ENCODE data around the gene MT1B. TPM values are rescaled to one million over a fixed set of nuclear protein-coding genes. Genes with fewer than 3 reads are reported as not detected.
A peak's percentile ranks its signal among the peaks of the same experiment; 100 is the strongest.
"Not testable (repeated sequence)": the region's sequence is repeated elsewhere in the genome, so short reads cannot be mapped to it uniquely, and the experiment has no call there.

Gene MT1B
- total RNA-seq, 2 donors from 2014 or later: not detected

DNA sequence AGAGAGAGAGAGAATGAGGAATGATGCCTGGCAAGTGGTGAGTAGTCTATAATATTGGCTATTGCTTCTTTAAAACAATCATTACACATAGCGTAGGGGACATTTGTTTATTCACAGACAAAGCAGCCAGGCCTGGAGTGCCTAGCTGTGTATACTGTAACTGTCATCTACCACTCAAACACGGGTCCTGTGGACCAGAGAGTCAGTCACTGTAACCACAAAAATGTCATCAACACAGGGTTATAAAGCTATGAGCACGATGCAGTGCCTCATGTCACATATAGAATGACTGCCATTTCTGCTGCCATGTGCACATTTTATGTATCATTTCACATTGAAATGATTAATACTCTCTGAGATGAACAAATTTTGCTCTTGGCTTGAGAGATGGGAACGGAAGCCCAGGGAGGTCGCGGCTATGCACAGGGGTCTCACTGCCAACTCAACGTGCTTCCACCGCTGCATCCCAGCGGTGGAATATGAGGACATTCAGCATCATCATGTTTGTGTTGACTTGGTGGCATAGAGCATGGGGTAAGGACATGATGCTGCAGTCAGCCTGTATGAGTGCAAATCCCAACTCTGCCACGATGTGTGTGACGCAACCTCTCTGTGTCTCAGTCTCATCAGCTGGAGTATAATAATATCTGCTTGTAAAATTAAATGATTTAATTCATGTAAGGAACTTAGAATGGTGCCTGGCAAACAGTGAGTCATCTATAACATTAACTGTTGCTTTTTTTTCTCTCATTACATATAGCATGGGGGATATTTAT is 21.3 kb downstream of the MT1B start:
- intact Hi-C loops (cut with DNase I): no loop called here
- no peaks in the 10 kb centered on the region for H3K4me1 ChIP-seq
- no peak overlapping the region for H3K27ac ChIP-seq
- H3K9me3 ChIP-seq: no peaks in the 10 kb centered on the region
- no peak for DNase-seq
- H3K9ac ChIP-seq (ENCODE audit: low read depth in 2 of 2, low read length in 2 of 2): no peak overlapping the region
- H3K4me3 ChIP-seq: no peak overlapping the region
- peaks cover 27% of the 10 kb centered on the region for H3K27me3 ChIP-seq
- no peak for TF ChIP-seq CTCF (IDR thresholded peaks at IDR 0.05)
- H3K36me3 ChIP-seq: no peaks in the 10 kb centered on the region

DNA sequence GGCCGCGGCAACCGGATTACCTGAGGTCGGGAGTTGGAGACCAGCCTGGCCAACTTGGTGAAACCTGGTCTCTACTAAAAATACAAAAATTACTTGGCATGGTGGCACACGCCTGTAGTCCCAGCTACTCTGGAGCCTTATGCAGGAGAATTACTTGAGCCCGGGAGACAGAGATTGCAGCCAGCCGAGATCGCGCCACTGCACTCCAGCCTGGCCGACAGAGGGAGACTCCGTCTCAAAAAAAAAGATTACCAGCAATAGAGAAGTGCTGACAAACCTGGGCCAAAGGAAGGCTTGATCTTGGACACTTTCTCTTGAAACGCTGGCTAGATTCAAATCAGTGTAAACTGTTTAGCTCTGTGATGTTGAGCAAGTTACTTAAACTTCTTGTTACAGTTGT is 22.2 kb downstream of the MT1B start:
- intact Hi-C loops (cut with DNase I): no loop called here
- no peak overlapping the region for H3K4me3 ChIP-seq
- no peaks in the 10 kb centered on the region for H3K4me1 ChIP-seq
- H3K27me3 ChIP-seq: peaks cover 17% of the 10 kb centered on the region
- no peak overlapping the region for H3K27ac ChIP-seq
- no peak overlapping the region for H3K9ac ChIP-seq (ENCODE audit: low read depth in 2 of 2, low read length in 2 of 2)
- H3K36me3 ChIP-seq: no peaks in the 10 kb centered on the region
- H3K9me3 ChIP-seq: no peaks in the 10 kb centered on the region
- no peak for DNase-seq
- TF ChIP-seq CTCF (IDR thresholded peaks at IDR 0.05): peak; percentile 29

GRCh38 chr16:56674570-56674969 is 22.9 kb downstream of the MT1B start:
- H3K4me3 ChIP-seq; H3K4me1 ChIP-seq; intact Hi-C loops (cut with DNase I); H3K9ac ChIP-seq (ENCODE audit: low read depth in 2 of 2, low read length in 2 of 2); H3K9me3 ChIP-seq; DNase-seq; H3K36me3 ChIP-seq; H3K27ac ChIP-seq: not testable (repeated sequence)
- peaks cover 12% of the 10 kb centered on the region for H3K27me3 ChIP-seq

- Histone ChIP-seq H3K9ac (ENCODE audit: low read depth in 2 of 2, low read length in 2 of 2) (peak overlapping the region; percentile 30 to 46), H3K4me1 (no peaks in the 10 kb centered on the region), H3K9me3 (no peaks in the 10 kb centered on the region), H3K27ac (no peak overlapping the region), H3K4me3 (peak overlapping the region; percentile 29), H3K27me3 (peaks cover 6% of the 10 kb centered on the region), H3K36me3 (no peaks in the 10 kb centered on the region)
- intact Hi-C loops (cut with DNase I): no loop called here
- TF ChIP-seq CTCF (IDR thresholded peaks at IDR 0.05): no peak
- DNase-seq: no peak
Measured at GRCh38 chr16:56675685-56676210, 24.1 kb downstream of the MT1B start.

GRCh38 chr16:56677474-56677873 is 25.8 kb downstream of the MT1B start:
- H3K27me3 ChIP-seq: peaks cover 6% of the 10 kb centered on the region
- H3K9me3 ChIP-seq: no peaks in the 10 kb centered on the region
- H3K36me3 ChIP-seq: no peaks in the 10 kb centered on the region
- H3K9ac ChIP-seq (ENCODE audit: low read depth in 2 of 2, low read length in 2 of 2): no peak overlapping the region
- intact Hi-C loops (cut with DNase I): no loop called here
- DNase-seq: no peak
- no peak overlapping the region for H3K4me3 ChIP-seq
- peaks cover under 1% of the 10 kb centered on the region for H3K4me1 ChIP-seq
- no peak for TF ChIP-seq CTCF (IDR thresholded peaks at IDR 0.05)
- no peak overlapping the region for H3K27ac ChIP-seq

DNA sequence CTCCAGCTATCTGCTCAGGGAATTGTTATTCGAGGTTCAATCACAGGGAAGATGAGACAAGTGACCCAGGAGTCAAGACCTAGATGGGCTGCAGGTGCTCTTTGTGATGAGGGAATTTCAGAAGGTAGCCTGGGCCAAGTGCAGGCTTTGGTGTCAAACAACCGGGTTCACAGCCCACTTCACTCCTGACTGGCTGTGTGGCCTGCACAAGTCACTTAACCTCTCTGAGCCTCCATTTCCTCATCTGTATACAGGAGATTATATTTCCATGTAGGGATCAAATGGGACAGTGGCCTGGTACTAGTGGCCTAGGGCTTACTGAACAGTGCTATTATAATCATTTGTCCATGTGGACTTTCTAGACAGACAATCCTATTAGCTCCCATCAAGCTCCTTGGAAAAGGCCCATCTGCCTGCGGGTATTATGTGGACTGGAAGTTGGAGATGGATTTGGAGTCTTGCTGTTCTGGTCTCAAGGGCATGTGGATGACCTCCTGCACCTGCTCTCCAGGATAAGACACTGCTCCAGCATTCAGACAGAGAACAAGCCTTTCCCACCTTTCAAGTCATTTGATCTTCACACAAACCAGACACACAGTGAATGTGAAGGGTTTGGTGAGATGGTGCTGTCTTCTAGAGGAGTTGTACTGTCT is 27.5 kb downstream of the MT1B start:
- no peak overlapping the region for H3K9ac ChIP-seq (ENCODE audit: low read depth in 2 of 2, low read length in 2 of 2)
- TF ChIP-seq CTCF (IDR thresholded peaks at IDR 0.05): no peak
- no peak for DNase-seq
- intact Hi-C loops (cut with DNase I): no loop called here
- H3K9me3 ChIP-seq: no peaks in the 10 kb centered on the region
- peaks cover 9% of the 10 kb centered on the region for H3K4me1 ChIP-seq
- peaks cover 6% of the 10 kb centered on the region for H3K27me3 ChIP-seq
- no peak overlapping the region for H3K27ac ChIP-seq
- no peaks in the 10 kb centered on the region for H3K36me3 ChIP-seq
- H3K4me3 ChIP-seq: no peak overlapping the region
